ENCODE data around the gene CBLB.

Gene CBLB

GRCh38 chr3:105626739-105627138 lies 242.1 kb downstream of the CBLB start:
- Histone ChIP-seq H3K4me1 (ENCODE audit: control insufficient read depth, insufficient read depth, low read length) (no peaks in the 10 kb centered on the region), H3K4me3 (ENCODE audit: low read depth, low read length) (no peak overlapping the region), H3K36me3 (ENCODE audit: control insufficient read depth in 2 of 2, insufficient read depth in 1 of 2, low read length in 2 of 2) (no peaks in the 10 kb centered on the region), H3K27ac (ENCODE audit: extremely low read depth, low read depth, low read length) (no peak overlapping the region), H3K9me3 (ENCODE audit: control insufficient read depth, insufficient read depth, low read depth, low read length) (no peaks in the 10 kb centered on the region)
- ChIA-PET POLR2A (no interaction called here), CTCF (no interaction called here)
- no peak for TF ChIP-seq ZNF830 (tag by site-specific recombination; IDR thresholded peaks at IDR 0.05; ENCODE audit: low read depth)
- TF ChIP-seq ZBTB20 (tag by site-specific recombination; IDR thresholded peaks at IDR 0.05): no peak
- no peak for TF ChIP-seq ZNF114 (tag by site-specific recombination; IDR thresholded peaks at IDR 0.05)
- no peak for TF ChIP-seq ZNF214 (tag by site-specific recombination; IDR thresholded peaks at IDR 0.05; ENCODE audit: borderline replicate concordance)
- no peak for TF ChIP-seq YY1 (tag by site-specific recombination; IDR thresholded peaks at IDR 0.05)
- TF ChIP-seq ZNF37A (tag by site-specific recombination; IDR thresholded peaks at IDR 0.05): no peak
- no peak for TF ChIP-seq ZNF391 (tag by site-specific recombination; IDR thresholded peaks at IDR 0.05; ENCODE audit: borderline replicate concordance, low read depth)
- TF ChIP-seq ZEB2 (tag by site-specific recombination; IDR thresholded peaks at IDR 0.05): no peak
- TF ChIP-seq ZNF184 (tag by site-specific recombination; IDR thresholded peaks at IDR 0.05): no peak
- TF ChIP-seq ZNF416 (tag by site-specific recombination; IDR thresholded peaks at IDR 0.05): no peak
- TF ChIP-seq ZNF394 (tag by site-specific recombination; IDR thresholded peaks at IDR 0.05; ENCODE audit: borderline replicate concordance): no peak
- no peak for TF ChIP-seq ZNF510 (tag by site-specific recombination; IDR thresholded peaks at IDR 0.05; ENCODE audit: insufficient replicate concordance)
- no peak for TF ChIP-seq ZNF544 (tag by site-specific recombination; IDR thresholded peaks at IDR 0.05)
- TF ChIP-seq ZNF837 (tag by site-specific recombination; IDR thresholded peaks at IDR 0.05): no peak
- no peak for TF ChIP-seq ZBTB26 (tag by site-specific recombination; optimal IDR thresholded peaks at IDR 0.05)
- TF ChIP-seq ZNF571 (tag by site-specific recombination; IDR thresholded peaks at IDR 0.05): no peak
- no peak for TF ChIP-seq ZNF423 (tag by site-specific recombination; IDR thresholded peaks at IDR 0.05)
- TF ChIP-seq ZNF707 (tag by site-specific recombination; IDR thresholded peaks at IDR 0.05): no peak
- no peak for TF ChIP-seq ZNF660 (tag by site-specific recombination; IDR thresholded peaks at IDR 0.05)
- no peak for TF ChIP-seq ZNF426 (tag by site-specific recombination; IDR thresholded peaks at IDR 0.05)

- H3K4me3 ChIP-seq (ENCODE audit: low read depth, low read length): no peak overlapping the region
- ChIA-PET POLR2A (no interaction called here), CTCF (no interaction called here)
- H3K4me1 ChIP-seq (ENCODE audit: control insufficient read depth, insufficient read depth, low read length): no peaks in the 10 kb centered on the region
- no peaks in the 10 kb centered on the region for H3K36me3 ChIP-seq (ENCODE audit: control insufficient read depth in 2 of 2, insufficient read depth in 1 of 2, low read length in 2 of 2)
- H3K9me3 ChIP-seq (ENCODE audit: control insufficient read depth, insufficient read depth, low read depth, low read length): no peaks in the 10 kb centered on the region
- no peak overlapping the region for H3K27ac ChIP-seq (ENCODE audit: extremely low read depth, low read depth, low read length)
- no peak for TF ChIP-seq ZNF37A (tag by site-specific recombination; IDR thresholded peaks at IDR 0.05)
- TF ChIP-seq ZNF341 (tag by site-specific recombination; IDR thresholded peaks at IDR 0.05; ENCODE audit: low read depth): no peak
- TF ChIP-seq ZNF10 (tag by site-specific recombination; IDR thresholded peaks at IDR 0.05): no peak
- no peak for TF ChIP-seq ZNF837 (tag by site-specific recombination; IDR thresholded peaks at IDR 0.05)
- TF ChIP-seq ZNF510 (tag by site-specific recombination; IDR thresholded peaks at IDR 0.05; ENCODE audit: insufficient replicate concordance): no peak
- TF ChIP-seq ZNF23 (tag by site-specific recombination; IDR thresholded peaks at IDR 0.05; ENCODE audit: borderline replicate concordance): no peak
- no peak for TF ChIP-seq PRDM10 (tag by site-specific recombination; IDR thresholded peaks at IDR 0.05)
- TF ChIP-seq ZNF324 (tag by site-specific recombination; IDR thresholded peaks at IDR 0.05): no peak
- no peak for TF ChIP-seq FEZF1 (tag by site-specific recombination; IDR thresholded peaks at IDR 0.05)
- TF ChIP-seq ZNF585B (tag by site-specific recombination; IDR thresholded peaks at IDR 0.05): no peak
- no peak for TF ChIP-seq ZBTB48 (tag by site-specific recombination; IDR thresholded peaks at IDR 0.05)
- no peak for TF ChIP-seq SALL2 (tag by site-specific recombination; IDR thresholded peaks at IDR 0.05; ENCODE audit: borderline replicate concordance)
- TF ChIP-seq PRDM4 (tag by site-specific recombination; IDR thresholded peaks at IDR 0.05): no peak
- TF ChIP-seq SETDB1 (IDR thresholded peaks at IDR 0.05; ENCODE audit: insufficient read length, low read length): no peak
- no peak for TF ChIP-seq ZNF660 (tag by site-specific recombination; IDR thresholded peaks at IDR 0.05)
Observed at GRCh38 chr3:105622169-105622568, 246.6 kb downstream of the CBLB start.

Measured in HEK293 (cell line).